Urothelium cell line (cell line): Measurements from ENCODE around the gene GSTO1.
A peak's percentile ranks its signal among the peaks of the same experiment; 100 is the strongest.
"Not testable (repeated sequence)": the region's sequence is repeated elsewhere in the genome, so short reads cannot be mapped to it uniquely, and the experiment has no call there.

Source experiments
- DNase-seq: peaks from one replicate; pipeline ENCODE4 v3.0.0; 2011; ENCODE audit warnings: low spot score, mixed read lengths
- FAIRE-seq: peaks from 2 replicates; lab custom pipeline; 2011; peaks lifted over from hg19 to GRCh38; lab: Jason Lieb, UNC

Gene GSTO1

GRCh38 chr10:104254493-104255310 lies at the start of gene GSTO1:
TSS of gene GSTO1 (plus strand) at chr10:104254892. CDS start at chr10:104254929, 37 bp downstream.
- DNase-seq: peak; percentile 87
- FAIRE-seq: no peak

- no peak for FAIRE-seq
- no peak for DNase-seq
These were observed 46.0 kb upstream of the GSTO1 start for GRCh38 chr10:104208730-104209129.

- FAIRE-seq (no peak), DNase-seq (peak; percentile 46)
These were observed 45.0 kb upstream of the GSTO1 start for GRCh38 chr10:104209575-104210198.

GRCh38 chr10:104216631-104217030 lies 38.1 kb upstream of the GSTO1 start:
- FAIRE-seq (no peak), DNase-seq (no peak)

- no peak for FAIRE-seq
- DNase-seq: no peak
These were observed 35.9 kb upstream of the GSTO1 start for GRCh38 chr10:104218751-104219150.

- DNase-seq (no peak), FAIRE-seq (no peak)
These were observed 34.2 kb upstream of the GSTO1 start for GRCh38 chr10:104220522-104220921.

GRCh38 chr10:104223304-104223703 lies 31.4 kb upstream of the GSTO1 start:
- DNase-seq: no peak
- FAIRE-seq: no peak

- no peak for FAIRE-seq
- DNase-seq: no peak
These were observed 24.2 kb upstream of the GSTO1 start for GRCh38 chr10:104230490-104230889.

GRCh38 chr10:104231784-104232612 lies 22.7 kb upstream of the GSTO1 start, which contains the start of gene CFAP43:
TSS of gene CFAP43 (minus strand) at chr10:104232364. CDS start at chr10:104232246, 118 bp downstream.
- FAIRE-seq (peak; percentile 100), DNase-seq (peak; percentile 100)

- no peak for DNase-seq
- FAIRE-seq: no peak
These were observed 22.0 kb upstream of the GSTO1 start for GRCh38 chr10:104232613-104233102.

GRCh38 chr10:104233817-104234216 lies 20.9 kb upstream of the GSTO1 start:
- no peak for FAIRE-seq

GRCh38 chr10:104234934-104235333 lies 19.8 kb upstream of the GSTO1 start:
- DNase-seq (no peak), FAIRE-seq (no peak)

More at GRCh38 chr10:104233817-104234216, 20.9 kb upstream of the GSTO1 start:
- no peak for DNase-seq

- DNase-seq: no peak
- FAIRE-seq: no peak
These were observed 18.9 kb upstream of the GSTO1 start for GRCh38 chr10:104235801-104236200.

- DNase-seq (no peak), FAIRE-seq (no peak)
These were observed 14.6 kb upstream of the GSTO1 start for GRCh38 chr10:104240078-104240477.

GRCh38 chr10:104242545-104242944 lies 12.1 kb upstream of the GSTO1 start:
- DNase-seq (no peak), FAIRE-seq (no peak)

GRCh38 chr10:104243009-104243408 lies 11.7 kb upstream of the GSTO1 start:
- DNase-seq, FAIRE-seq: not testable (repeated sequence)

GRCh38 chr10:104243512-104243911 lies 11.2 kb upstream of the GSTO1 start:
- DNase-seq (no peak), FAIRE-seq (no peak)

- FAIRE-seq (no peak), DNase-seq (no peak)
These were observed 9.5 kb upstream of the GSTO1 start for GRCh38 chr10:104245066-104245632.

- FAIRE-seq (no peak), DNase-seq (no peak)
These were observed 7.7 kb upstream of the GSTO1 start for GRCh38 chr10:104246976-104247375.

GRCh38 chr10:104247513-104248146 lies 7.1 kb upstream of the GSTO1 start:
- FAIRE-seq: no peak

More at GRCh38 chr10:104247513-104248146, 7.1 kb upstream of the GSTO1 start:
- DNase-seq: no peak
